ENCODE results near the gene PGLYRP1. TPM values are rescaled to one million over a fixed set of nuclear protein-coding genes. Genes with fewer than 3 reads are reported as not detected.

Gene PGLYRP1
- total RNA-seq, 1 experiment from 2014 or later = not detected

DNA sequence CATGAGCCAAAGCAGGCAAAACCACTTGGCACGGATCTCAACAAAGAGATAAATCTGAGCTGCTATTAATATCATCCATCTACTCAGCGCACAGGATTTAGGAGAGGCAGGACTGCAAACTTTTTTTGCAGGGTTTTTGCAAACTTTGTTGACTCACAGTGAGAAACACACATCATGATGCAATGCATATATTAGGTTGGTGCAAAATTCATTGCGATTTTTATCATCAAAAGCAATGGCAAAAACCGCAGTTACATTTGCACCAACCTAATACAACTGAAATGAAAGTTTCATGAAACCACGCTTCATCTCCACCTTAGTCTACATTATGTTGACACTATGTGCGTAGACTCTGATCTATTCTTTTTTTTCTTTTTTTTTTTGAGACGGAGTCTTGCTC lies 44.7 kb downstream of the PGLYRP1 start:
- no peak for DNase-seq (ENCODE audit: low read depth, low spot score)
- CTCF ChIA-PET = no interaction called here
- no peaks in the 10 kb centered on the region for H4K20me1 ChIP-seq (ENCODE audit: insufficient read depth)

GRCh38 chr19:45976178-45976577 lies 46.7 kb downstream of the PGLYRP1 start:
- Histone ChIP-seq H3K27ac (ENCODE audit: low read depth, low read length) (no peak overlapping the region), H3K9me3 (ENCODE audit: control insufficient read depth in 1 of 2, insufficient read depth in 1 of 2, low read depth in 1 of 2, low read length in 2 of 2) (no peaks in the 10 kb centered on the region), H3K79me2 (ENCODE audit: insufficient read depth, low read length) (no peaks in the 10 kb centered on the region), H3K9me2 (ENCODE audit: insufficient read depth) (no peaks in the 10 kb centered on the region), H3K27me3 (ENCODE audit: insufficient read depth, low read length) (no peaks in the 10 kb centered on the region; the same call in 1 of the 2 replicates), H2AFZ (ENCODE audit: low read depth, low read length, poor library complexity, severe bottlenecking) (no peak overlapping the region), H3K4me2 (ENCODE audit: low read length) (no peak overlapping the region), H3K4me1 (ENCODE audit: control insufficient read depth in 1 of 2, insufficient read depth in 2 of 2, low read length in 2 of 2) (peaks cover 0 to 18% of the 10 kb centered on the region in 2 experiments; a peak in 3 of 4 replicates), H3K9ac (ENCODE audit: low read length) (no peak overlapping the region), H3K4me3 (replicated peaks in 1 of 2; ENCODE audit: low read depth in 1 of 2, low read length in 2 of 2) (no peak overlapping the region), H4K20me1 (ENCODE audit: insufficient read depth) (no peaks in the 10 kb centered on the region), H3K36me3 (ENCODE audit: control insufficient read depth in 1 of 2, insufficient read depth in 2 of 2, low read length in 2 of 2) (no peaks in the 10 kb centered on the region)
- intact Hi-C loops (cut with micrococcal nuclease) = no loop called here
- ChIA-PET CTCF (no interaction called here), POLR2A (no interaction called here), RAD21 (ENCODE audit: low non-redundant PET in 1 of 2, low total read pairs in 2 of 2, uncharacterized antibody in 2 of 2, unreplicated experiment in 2 of 2) (no interaction called here)
- no TSS peak for BruUV-seq (replicated peaks)
- ATAC-seq (no peak), DNase-seq (ENCODE audit: low read depth, low spot score) (no peak)
- TF ChIP-seq ZBTB33 (IDR thresholded peaks at IDR 0.05; ENCODE audit: extremely low read depth, insufficient replicate concordance, low read length) (no peak), TCF7L2 (IDR thresholded peaks at IDR 0.05; ENCODE audit: borderline replicate concordance, extremely low read depth, insufficient read depth, insufficient read length) (no peak), EZH2phosphoT487 (IDR thresholded peaks at IDR 0.05; ENCODE audit: borderline replicate concordance) (no peak), RAD21 (IDR thresholded peaks at IDR 0.05; ENCODE audit: low read depth) (no peak), JUND (IDR thresholded peaks at IDR 0.05) (no peak), CBX3 (IDR thresholded peaks at IDR 0.05; ENCODE audit: low read depth) (no peak), EGR1 (IDR thresholded peaks at IDR 0.05; ENCODE audit: low read depth) (no peak), CEBPB (IDR thresholded peaks at IDR 0.05; ENCODE audit: low read depth) (no peak)
- TF ChIP-seq, protein P1, sequence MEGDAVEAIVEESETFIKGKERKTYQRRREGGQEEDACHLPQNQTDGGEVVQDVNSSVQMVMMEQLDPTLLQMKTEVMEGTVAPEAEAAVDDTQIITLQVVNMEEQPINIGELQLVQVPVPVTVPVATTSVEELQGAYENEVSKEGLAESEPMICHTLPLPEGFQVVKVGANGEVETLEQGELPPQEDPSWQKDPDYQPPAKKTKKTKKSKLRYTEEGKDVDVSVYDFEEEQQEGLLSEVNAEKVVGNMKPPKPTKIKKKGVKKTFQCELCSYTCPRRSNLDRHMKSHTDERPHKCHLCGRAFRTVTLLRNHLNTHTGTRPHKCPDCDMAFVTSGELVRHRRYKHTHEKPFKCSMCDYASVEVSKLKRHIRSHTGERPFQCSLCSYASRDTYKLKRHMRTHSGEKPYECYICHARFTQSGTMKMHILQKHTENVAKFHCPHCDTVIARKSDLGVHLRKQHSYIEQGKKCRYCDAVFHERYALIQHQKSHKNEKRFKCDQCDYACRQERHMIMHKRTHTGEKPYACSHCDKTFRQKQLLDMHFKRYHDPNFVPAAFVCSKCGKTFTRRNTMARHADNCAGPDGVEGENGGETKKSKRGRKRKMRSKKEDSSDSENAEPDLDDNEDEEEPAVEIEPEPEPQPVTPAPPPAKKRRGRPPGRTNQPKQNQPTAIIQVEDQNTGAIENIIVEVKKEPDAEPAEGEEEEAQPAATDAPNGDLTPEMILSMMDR (IDR thresholded peaks at IDR 0.05 in 2 of 3, conservative IDR thresholded peaks at IDR 0.05 in 1 of 3; ENCODE audit: borderline replicate concordance in 1 of 3, insufficient read depth in 1 of 3, low read depth in 2 of 3, low read length in 2 of 3) = no peak

More for the DNA sequence above, 44.7 kb downstream of the PGLYRP1 start:
- no TSS peak for BruUV-seq (replicated peaks)
- Histone ChIP-seq H3K27ac (ENCODE audit: low read depth, low read length) (no peak overlapping the region), H3K9me2 (ENCODE audit: insufficient read depth) (no peaks in the 10 kb centered on the region), H3K79me2 (ENCODE audit: insufficient read depth, low read length) (no peaks in the 10 kb centered on the region), H3K4me2 (ENCODE audit: low read length) (no peak overlapping the region), H3K36me3 (ENCODE audit: control insufficient read depth in 1 of 2, insufficient read depth in 2 of 2, low read length in 2 of 2) (no peaks in the 10 kb centered on the region), H2AFZ (ENCODE audit: low read depth, low read length, poor library complexity, severe bottlenecking) (no peak overlapping the region), H3K9me3 (ENCODE audit: control insufficient read depth in 1 of 2, insufficient read depth in 1 of 2, low read depth in 1 of 2, low read length in 2 of 2) (no peaks in the 10 kb centered on the region), H3K27me3 (ENCODE audit: insufficient read depth, low read length) (no peaks in the 10 kb centered on the region), H3K4me1 (ENCODE audit: control insufficient read depth in 1 of 2, insufficient read depth in 2 of 2, low read length in 2 of 2) (peaks cover 0 to 8% of the 10 kb centered on the region in 2 experiments; a peak in 1 of 4 replicates), H3K4me3 (replicated peaks in 1 of 2; ENCODE audit: low read depth in 1 of 2, low read length in 2 of 2) (no peak overlapping the region), H3K9ac (ENCODE audit: low read length) (no peak overlapping the region)
- RAD21 ChIA-PET (ENCODE audit: low non-redundant PET in 1 of 2, low total read pairs in 2 of 2, uncharacterized antibody in 2 of 2, unreplicated experiment in 2 of 2) = no interaction called here
- POLR2A ChIA-PET = no interaction called here
- intact Hi-C loops (cut with micrococcal nuclease) = no loop called here
- ATAC-seq = no peak
- no peak for TF ChIP-seq EZH2 (IDR thresholded peaks at IDR 0.05)

All from HCT116 (cell line).